Ascending aorta (tissue), 2 donors: ENCODE measurements around the gene SLC35F3. TPM values are rescaled to one million over a fixed set of nuclear protein-coding genes. Genes with fewer than 3 reads are reported as not detected.

ENCODE experiments used
- DNase-seq, 2 donors: peaks; one replicate each; pipeline ENCODE4 v3.0.0-alpha.2; 2019; ENCODE audit warnings: low spot score in 2 of 2
- H3K27ac ChIP-seq, 2 donors: fragments of 200-600 bp; sonication (generic); one replicate each; pipeline ENCODE4 v1.5.1; 2016 to 2017; ENCODE audit warnings: mild to moderate bottlenecking in 1 of 2
- H3K27me3 ChIP-seq: fragments of 200-600 bp; sonication (generic); one replicate; pipeline ENCODE4 v1.5.1; 2017
- H3K36me3 ChIP-seq, 2 donors: fragments of 200-600 bp; sonication (generic); one replicate each; pipeline ENCODE4 v1.5.1; 2016
- H3K4me1 ChIP-seq, 2 donors: fragments of 200-600 bp; sonication (generic); one replicate each; pipeline ENCODE4 v1.5.1; 2016 to 2017; ENCODE audit warnings: mild to moderate bottlenecking in 1 of 2
- H3K4me3 ChIP-seq, 2 donors: fragments of 200-600 bp; sonication (generic); one replicate each; pipeline ENCODE4 v1.5.1; 2016 to 2017; ENCODE audit warnings: mild to moderate bottlenecking in 1 of 2
- H3K9me3 ChIP-seq, 2 donors: fragments of 200-600 bp; sonication (generic); one replicate each; pipeline ENCODE4 v1.5.1; 2016
- CTCF ChIP-seq, 3 experiments: fragments of 200-600 bp in 2 of 3; fragments of 450-650 bp in 1 of 3; sonication (generic) in 2 of 3; IDR thresholded peaks; one replicate each; pipeline ENCODE4 v1.5.1; 2016 to 2019; ENCODE audit warnings: antibody characterized with exemption in 3 of 3, mild to moderate bottlenecking in 1 of 3, moderate library complexity in 1 of 3
- intact Hi-C: fragments of 100-400 bp; cut with DNase I; formaldehyde crosslinking; loops from one replicate; pipeline ENCODE4 v1.15.1; 2023
- total RNA-seq: library from RNA; depleted of rRNA; stranded (reverse); fragments of >200 nt; gene quantifications from one replicate; pipeline ENCODE4 v1.1.0, GENCODE V29; 2016

SLC35F3 gene
- total RNA-seq, 1 donor from 2014 or later = 1.4 TPM

GRCh38 chr1:234125714-234126113, 221.2 kb downstream of the SLC35F3 start:
- no peaks in the 10 kb centered on the region for H3K4me1 ChIP-seq
- no peaks in the 10 kb centered on the region for H3K9me3 ChIP-seq
- no peaks in the 10 kb centered on the region for H3K27me3 ChIP-seq
- no peak for DNase-seq
- no peak overlapping the region for H3K4me3 ChIP-seq
- no peak for TF ChIP-seq CTCF (IDR thresholded peaks at IDR 0.05)
- no peak overlapping the region for H3K27ac ChIP-seq
- H3K36me3 ChIP-seq = no peaks in the 10 kb centered on the region
- intact Hi-C loops = no loop called here

GRCh38 chr1:234127026-234127671, 222.7 kb downstream of the SLC35F3 start:
- intact Hi-C loops = no loop called here
- Histone ChIP-seq H3K36me3 (no peaks in the 10 kb centered on the region), H3K27me3 (no peaks in the 10 kb centered on the region), H3K27ac (no peak overlapping the region), H3K4me1 (no peaks in the 10 kb centered on the region), H3K9me3 (no peaks in the 10 kb centered on the region), H3K4me3 (no peak overlapping the region)
- no peak for DNase-seq
- no peak for TF ChIP-seq CTCF (IDR thresholded peaks at IDR 0.05)

GRCh38 chr1:234132795-234133194, 228.3 kb downstream of the SLC35F3 start:
- intact Hi-C loops = no loop called here
- no peaks in the 10 kb centered on the region for H3K9me3 ChIP-seq
- H3K36me3 ChIP-seq = no peaks in the 10 kb centered on the region
- H3K27ac ChIP-seq = no peak overlapping the region
- no peak for DNase-seq
- H3K4me3 ChIP-seq = no peak overlapping the region
- H3K27me3 ChIP-seq = no peaks in the 10 kb centered on the region
- H3K4me1 ChIP-seq = no peaks in the 10 kb centered on the region
- TF ChIP-seq CTCF (IDR thresholded peaks at IDR 0.05) = no peak

- no peaks in the 10 kb centered on the region for H3K4me1 ChIP-seq
- no peak for DNase-seq
- no peak overlapping the region for H3K27ac ChIP-seq
- H3K36me3 ChIP-seq = no peaks in the 10 kb centered on the region
- H3K27me3 ChIP-seq = no peaks in the 10 kb centered on the region
- no peaks in the 10 kb centered on the region for H3K9me3 ChIP-seq
- intact Hi-C loops = no loop called here
- TF ChIP-seq CTCF (IDR thresholded peaks at IDR 0.05) = no peak
- no peak overlapping the region for H3K4me3 ChIP-seq
Observed at GRCh38 chr1:234134878-234135277, 230.4 kb downstream of the SLC35F3 start.

GRCh38 chr1:234135501-234135900, 231.0 kb downstream of the SLC35F3 start:
- intact Hi-C loops = no loop called here
- no peak for TF ChIP-seq CTCF (IDR thresholded peaks at IDR 0.05)
- Histone ChIP-seq H3K27me3 (no peaks in the 10 kb centered on the region), H3K9me3 (no peaks in the 10 kb centered on the region), H3K4me1 (no peaks in the 10 kb centered on the region), H3K4me3 (no peak overlapping the region), H3K36me3 (no peaks in the 10 kb centered on the region), H3K27ac (no peak overlapping the region)
- DNase-seq = no peak

GRCh38 chr1:234136073-234136472, 231.6 kb downstream of the SLC35F3 start:
- no peaks in the 10 kb centered on the region for H3K36me3 ChIP-seq
- H3K4me1 ChIP-seq = no peaks in the 10 kb centered on the region
- no peak overlapping the region for H3K27ac ChIP-seq
- no peak overlapping the region for H3K4me3 ChIP-seq
- no peaks in the 10 kb centered on the region for H3K9me3 ChIP-seq
- intact Hi-C loops = no loop called here
- DNase-seq = no peak
- H3K27me3 ChIP-seq = no peaks in the 10 kb centered on the region
- TF ChIP-seq CTCF (IDR thresholded peaks at IDR 0.05) = no peak
